Fibroblast of lung (primary cell): ENCODE measurements around the gene POU2AF2.

Experiments used
- EZH2 ChIP-seq: IDR thresholded peaks from 2 replicates; pipeline ENCODE4 v1.5.1; 2012; ENCODE audit warnings: low read length, control low read depth, mild to moderate bottlenecking; ENCODE audit errors: missing control alignments
- TF ChIP-seq, protein P1 (sequence below), 2 donors: IDR thresholded peaks in 1 of 2; conservative IDR thresholded peaks in 1 of 2; 1 replicate in 1 of 2; 2 replicates in 1 of 2; pipeline ENCODE4 v1.5.1; 2011 to 2012; ENCODE audit warnings: low read length in 2 of 2, control low read depth in 1 of 2, inconsistent platforms in 1 of 2, low read depth in 1 of 2, mild to moderate bottlenecking in 1 of 2

DNA sequence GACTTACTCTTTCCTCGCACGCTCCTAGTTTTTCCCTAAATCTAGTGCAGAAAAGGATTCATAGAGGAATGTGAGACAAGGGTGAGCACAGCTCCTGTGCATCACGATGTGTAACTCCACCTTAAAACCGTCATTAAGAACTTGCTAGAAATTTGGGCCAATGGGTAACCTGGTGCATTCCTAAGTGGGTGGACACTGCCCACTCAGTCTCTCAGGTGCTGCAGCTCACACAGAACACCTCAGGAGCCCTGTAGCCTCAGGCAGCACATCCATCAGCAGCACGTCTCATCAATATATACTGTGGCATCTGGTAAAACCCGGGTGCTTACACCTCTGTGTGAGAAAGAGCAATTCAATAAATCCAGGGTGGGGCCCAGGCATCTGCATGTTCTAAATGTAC lies 65.2 kb downstream of the POU2AF2 start:
- TF ChIP-seq, protein P1, sequence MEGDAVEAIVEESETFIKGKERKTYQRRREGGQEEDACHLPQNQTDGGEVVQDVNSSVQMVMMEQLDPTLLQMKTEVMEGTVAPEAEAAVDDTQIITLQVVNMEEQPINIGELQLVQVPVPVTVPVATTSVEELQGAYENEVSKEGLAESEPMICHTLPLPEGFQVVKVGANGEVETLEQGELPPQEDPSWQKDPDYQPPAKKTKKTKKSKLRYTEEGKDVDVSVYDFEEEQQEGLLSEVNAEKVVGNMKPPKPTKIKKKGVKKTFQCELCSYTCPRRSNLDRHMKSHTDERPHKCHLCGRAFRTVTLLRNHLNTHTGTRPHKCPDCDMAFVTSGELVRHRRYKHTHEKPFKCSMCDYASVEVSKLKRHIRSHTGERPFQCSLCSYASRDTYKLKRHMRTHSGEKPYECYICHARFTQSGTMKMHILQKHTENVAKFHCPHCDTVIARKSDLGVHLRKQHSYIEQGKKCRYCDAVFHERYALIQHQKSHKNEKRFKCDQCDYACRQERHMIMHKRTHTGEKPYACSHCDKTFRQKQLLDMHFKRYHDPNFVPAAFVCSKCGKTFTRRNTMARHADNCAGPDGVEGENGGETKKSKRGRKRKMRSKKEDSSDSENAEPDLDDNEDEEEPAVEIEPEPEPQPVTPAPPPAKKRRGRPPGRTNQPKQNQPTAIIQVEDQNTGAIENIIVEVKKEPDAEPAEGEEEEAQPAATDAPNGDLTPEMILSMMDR (conservative IDR thresholded peaks at IDR 0.05 in 1 of 2, IDR thresholded peaks at IDR 0.05 in 1 of 2; ENCODE audit: low read depth in 1 of 2, low read length in 2 of 2) = no peak
- TF ChIP-seq EZH2 = no peak
